CD14-positive monocyte (primary cell): ENCODE data around the gene ZEB1. TPM values are rescaled to one million over a fixed set of nuclear protein-coding genes. Genes with fewer than 3 reads are reported as not detected.

Source experiments
- DNase-seq, 3 donors: peaks; one replicate each; pipeline ENCODE4 v3.0.0-alpha.2; 2011 to 2022
- H2AFZ ChIP-seq: 2 replicates; pipeline ENCODE4 v1.6.0; 2012; ENCODE audit warnings: mild to moderate bottlenecking, low read depth, low read length, inconsistent platforms; ENCODE audit not compliant: insufficient read depth, poor library complexity, severe bottlenecking
- H3K27ac ChIP-seq, 2 donors: 1 replicate in 1 of 2; 2 replicates in 1 of 2; pipeline ENCODE4 v1.5.1; 2012 to 2013; ENCODE audit warnings: low read length in 2 of 2, control low read depth in 1 of 2, inconsistent platforms in 1 of 2, low read depth in 1 of 2, mild to moderate bottlenecking in 1 of 2
- H3K27me3 ChIP-seq, 2 donors: one replicate each; pipeline versions ENCODE4 v1.6.0 to v1.6.1; 2011 to 2013; ENCODE audit warnings: low read length in 2 of 2; ENCODE audit not compliant: control insufficient read depth in 2 of 2, insufficient read depth in 2 of 2
- H3K36me3 ChIP-seq, 2 donors: replicated peaks in 1 of 2; 1 replicate in 1 of 2; 2 replicates in 1 of 2; pipeline versions ENCODE4 v1.5.1 to v1.6.1; 2012 to 2013; ENCODE audit warnings: low read length in 2 of 2, control low read depth in 1 of 2, inconsistent platforms in 1 of 2, mild to moderate bottlenecking in 1 of 2; ENCODE audit not compliant: insufficient read depth in 2 of 2, control insufficient read depth in 1 of 2
- H3K4me1 ChIP-seq, 2 donors: 1 replicate in 1 of 2; 2 replicates in 1 of 2; pipeline versions ENCODE4 v1.5.1 to v1.6.1; 2012 to 2013; ENCODE audit warnings: low read length in 2 of 2, control low read depth in 1 of 2, inconsistent platforms in 1 of 2, mild to moderate bottlenecking in 1 of 2, moderate library complexity in 1 of 2; ENCODE audit not compliant: insufficient read depth in 2 of 2, control insufficient read depth in 1 of 2
- H3K4me2 ChIP-seq: replicated peaks from 2 replicates; pipeline ENCODE3; 2012; ENCODE audit warnings: low read length, moderate library complexity, mild to moderate bottlenecking; ENCODE audit not compliant: poor library complexity, severe bottlenecking; ENCODE audit errors: extremely low read depth
- H3K4me3 ChIP-seq, 3 experiments: fragments of 200-600 bp in 1 of 3; sonication (generic) in 1 of 3; replicated peaks in 1 of 3; 1 replicate in 2 of 3; 2 replicates in 1 of 3; pipeline ENCODE4 v1.5.1; 2011 to 2013; ENCODE audit warnings: low read length in 3 of 3, mild to moderate bottlenecking in 3 of 3, control low read depth in 2 of 3, low read depth in 2 of 3, inconsistent platforms in 1 of 3, moderate library complexity in 1 of 3
- H3K79me2 ChIP-seq: 2 replicates; pipeline ENCODE4 v1.6.0; 2012; ENCODE audit warnings: mild to moderate bottlenecking, control low read depth, inconsistent platforms, low read length, moderate library complexity; ENCODE audit not compliant: insufficient read depth
- H3K9ac ChIP-seq: 2 replicates; pipeline ENCODE4 v1.6.0; 2017; ENCODE audit warnings: low read length, mild to moderate bottlenecking; ENCODE audit not compliant: insufficient read depth, poor library complexity, severe bottlenecking
- H3K9me3 ChIP-seq, 2 donors: replicated peaks in 1 of 2; 1 replicate in 1 of 2; 2 replicates in 1 of 2; pipeline versions ENCODE4 v1.5.1 to v1.6.1; 2012 to 2013; ENCODE audit warnings: low read length in 2 of 2, control low read depth in 1 of 2; ENCODE audit not compliant: control insufficient read depth in 1 of 2, insufficient read depth in 1 of 2
- H4K20me1 ChIP-seq: 2 replicates; pipeline ENCODE4 v1.6.0; 2012; ENCODE audit warnings: mild to moderate bottlenecking, low read length, control low read depth, moderate library complexity; ENCODE audit not compliant: insufficient read depth
- H3K27ac Mint-ChIP-seq, 7 donors: one replicate each; pipeline ENCODE4 v1.8.0; 2020; ENCODE audit warnings: mild to moderate bottlenecking in 7 of 7, mixed read lengths in 7 of 7, moderate library complexity in 6 of 7, inconsistent platforms in 2 of 7
- H3K27me3 Mint-ChIP-seq, 3 donors: one replicate each; pipeline ENCODE4 v1.8.0; 2021 to 2022; ENCODE audit warnings: low read depth in 3 of 3, mild to moderate bottlenecking in 3 of 3, mixed read lengths in 3 of 3, moderate library complexity in 3 of 3, inconsistent platforms in 1 of 3
- H3K36me3 Mint-ChIP-seq, 2 donors: one replicate each; pipeline ENCODE4 v1.8.0; 2020; ENCODE audit warnings: mixed read lengths in 2 of 2, inconsistent platforms in 1 of 2, mild to moderate bottlenecking in 1 of 2
- H3K4me1 Mint-ChIP-seq: one replicate; pipeline ENCODE4 v1.8.0; 2020; ENCODE audit warnings: mild to moderate bottlenecking, mixed read lengths
- H3K4me3 Mint-ChIP-seq, 2 donors: one replicate each; pipeline ENCODE4 v1.8.0; 2020; ENCODE audit warnings: mild to moderate bottlenecking in 2 of 2, mixed read lengths in 2 of 2, moderate library complexity in 1 of 2
- H3K9me3 Mint-ChIP-seq, 7 donors: one replicate each; pipeline ENCODE4 v1.8.0; 2020 to 2022; ENCODE audit warnings: mixed read lengths in 7 of 7, mild to moderate bottlenecking in 6 of 7, moderate library complexity in 6 of 7, inconsistent platforms in 2 of 7
- whole genome bisulfite sequencing: methylation state at CpG from one replicate; pipeline ENCODE4 v1.1.5; 2013; ENCODE audit warnings: missing lambda C conversion rate; ENCODE audit not compliant: insufficient coverage; 5-methylcytosine and 5-hydroxymethylcytosine counted together
- intact Hi-C, 2 donors: fragments of 100-400 bp; cut with micrococcal nuclease; formaldehyde crosslinking; loops; one replicate each; pipeline versions ENCODE4 v1.15.0 to v1.15.1; 2023
- polyA plus RNA-seq, 3 donors: library from polyadenylated mRNA; depleted of rRNA in 1 of 3; unstranded in 2 of 3; stranded (reverse) in 1 of 3; fragments of 300-500 nt in 2 of 3; fragments of >200 nt in 1 of 3; fragmentation: Illumina TruSeq in 2 of 3; gene quantifications; 1 replicate in 2 of 3; 2 replicates in 1 of 3; pipeline ENCODE4 v1.2.3, GENCODE V29; 2012 to 2021
- TF ChIP-seq, protein P1 (sequence below): fragments of 200-600 bp; IDR thresholded peaks from one replicate; pipeline ENCODE4 v1.8.0; 2022; ENCODE audit warnings: antibody characterized with exemption, mild to moderate bottlenecking

ZEB1 gene
- polyA plus RNA-seq, 3 donors, result 0.13 to 0.20 TPM; not detected in 1

DNA sequence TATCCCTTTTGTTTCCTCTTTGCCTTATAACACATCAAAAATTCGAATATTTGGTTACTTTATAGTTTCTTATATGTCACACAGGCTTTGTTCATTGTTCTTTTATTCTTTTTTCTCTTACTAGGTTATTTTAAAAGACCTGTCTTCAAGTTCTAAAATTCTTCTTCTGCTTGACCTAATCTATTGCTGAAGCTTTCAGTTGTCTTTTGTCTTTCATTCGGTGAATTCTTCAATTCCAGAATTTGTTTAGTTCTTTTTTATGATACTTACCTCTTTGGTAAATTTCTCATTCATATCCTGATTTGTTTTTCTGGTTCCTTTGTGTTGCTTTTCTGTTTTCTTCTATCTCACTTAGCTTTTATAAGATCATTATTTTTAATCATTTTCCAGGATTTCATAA lies 188.4 kb downstream of the ZEB1 start:
- no peak overlapping the region for H3K4me3 ChIP-seq
- no peaks in the 10 kb centered on the region for H3K27me3 ChIP-seq
- peaks cover 15 to 31% of the 10 kb centered on the region in 2 donors for H3K9me3 ChIP-seq
- no peak overlapping the region for H3K9ac ChIP-seq
- no peaks in the 10 kb centered on the region for H3K4me1 Mint-ChIP-seq
- no peak overlapping the region for H3K4me2 ChIP-seq
- H3K27ac ChIP-seq, result no peak overlapping the region
- H4K20me1 ChIP-seq, result no peaks in the 10 kb centered on the region
- no peak for DNase-seq
- no peaks in the 10 kb centered on the region for H3K79me2 ChIP-seq
- TF ChIP-seq, protein P1, sequence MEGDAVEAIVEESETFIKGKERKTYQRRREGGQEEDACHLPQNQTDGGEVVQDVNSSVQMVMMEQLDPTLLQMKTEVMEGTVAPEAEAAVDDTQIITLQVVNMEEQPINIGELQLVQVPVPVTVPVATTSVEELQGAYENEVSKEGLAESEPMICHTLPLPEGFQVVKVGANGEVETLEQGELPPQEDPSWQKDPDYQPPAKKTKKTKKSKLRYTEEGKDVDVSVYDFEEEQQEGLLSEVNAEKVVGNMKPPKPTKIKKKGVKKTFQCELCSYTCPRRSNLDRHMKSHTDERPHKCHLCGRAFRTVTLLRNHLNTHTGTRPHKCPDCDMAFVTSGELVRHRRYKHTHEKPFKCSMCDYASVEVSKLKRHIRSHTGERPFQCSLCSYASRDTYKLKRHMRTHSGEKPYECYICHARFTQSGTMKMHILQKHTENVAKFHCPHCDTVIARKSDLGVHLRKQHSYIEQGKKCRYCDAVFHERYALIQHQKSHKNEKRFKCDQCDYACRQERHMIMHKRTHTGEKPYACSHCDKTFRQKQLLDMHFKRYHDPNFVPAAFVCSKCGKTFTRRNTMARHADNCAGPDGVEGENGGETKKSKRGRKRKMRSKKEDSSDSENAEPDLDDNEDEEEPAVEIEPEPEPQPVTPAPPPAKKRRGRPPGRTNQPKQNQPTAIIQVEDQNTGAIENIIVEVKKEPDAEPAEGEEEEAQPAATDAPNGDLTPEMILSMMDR, result no peak
- H3K36me3 ChIP-seq, result no peaks in the 10 kb centered on the region
- no peak overlapping the region for H3K27ac Mint-ChIP-seq
- peaks cover 1 to 7% of the 10 kb centered on the region in 2 donors for H3K36me3 Mint-ChIP-seq
- no peak overlapping the region for H2AFZ ChIP-seq
- no peaks in the 10 kb centered on the region for H3K4me1 ChIP-seq
- no peak overlapping the region for H3K4me3 Mint-ChIP-seq
- no CpG with 5 or more reads among the region's 2 CpGs for WGBS
- H3K27me3 Mint-ChIP-seq, result peaks cover 0 to 3% (median 0%) of the 10 kb centered on the region in 3 donors
- intact Hi-C loops, result no loop called here
- H3K9me3 Mint-ChIP-seq, result peaks cover 26 to 43% (median 40%) of the 10 kb centered on the region in 7 donors

DNA sequence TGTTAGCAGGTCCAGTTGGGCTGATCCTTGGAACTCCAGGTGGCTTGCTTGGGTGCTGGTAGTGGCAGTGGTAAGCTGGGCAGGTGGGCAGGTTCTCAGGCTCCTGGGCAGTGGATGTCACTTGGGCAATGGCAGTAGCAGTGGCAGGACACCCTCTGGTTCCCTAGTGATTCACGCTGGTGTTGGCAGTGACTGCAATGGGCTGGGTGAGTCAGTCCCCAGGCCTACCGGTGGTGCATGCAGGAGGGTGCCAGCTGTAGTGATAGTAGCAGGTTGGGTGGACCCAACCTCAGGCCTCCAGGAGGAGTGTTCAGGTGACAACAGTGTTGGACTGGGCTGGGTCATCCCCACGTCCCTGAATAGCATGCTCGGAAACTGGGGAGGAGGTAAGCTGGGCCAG lies 189.2 kb downstream of the ZEB1 start:
- TF ChIP-seq, protein P1, result no peak
- Mint-ChIP-seq H3K4me1 (no peaks in the 10 kb centered on the region), H3K9me3 (peaks cover 26 to 43% (median 40%) of the 10 kb centered on the region in 7 donors), H3K27ac (no peak overlapping the region), H3K36me3 (peaks cover 1 to 7% of the 10 kb centered on the region in 2 donors), H3K4me3 (no peak overlapping the region), H3K27me3 (peaks cover 0 to 3% (median 0%) of the 10 kb centered on the region in 3 donors)
- H2AFZ ChIP-seq, result no peak overlapping the region
- no peak overlapping the region for H3K4me2 ChIP-seq
- no peaks in the 10 kb centered on the region for H3K36me3 ChIP-seq
- intact Hi-C loops, result no loop called here
- no peaks in the 10 kb centered on the region for H3K79me2 ChIP-seq
- no peaks in the 10 kb centered on the region for H3K4me1 ChIP-seq
- H3K27ac ChIP-seq, result no peak overlapping the region
- no peak overlapping the region for H3K9ac ChIP-seq
- H3K27me3 ChIP-seq, result no peaks in the 10 kb centered on the region
- DNase-seq, result no peak
- 100% methylated on average over 4 of the region's 4 CpGs for WGBS
- H3K9me3 ChIP-seq, result peaks cover 15 to 31% of the 10 kb centered on the region in 2 donors
- no peak overlapping the region for H3K4me3 ChIP-seq
- H4K20me1 ChIP-seq, result no peaks in the 10 kb centered on the region
